Omental fat pad (tissue), 4 donors: ENCODE results near the gene ADGRG4. TPM values are rescaled to one million over a fixed set of nuclear protein-coding genes. Genes with fewer than 3 reads are reported as not detected.
"Not testable (repeated sequence)": the region's sequence is repeated elsewhere in the genome, so short reads cannot be mapped to it uniquely, and the experiment has no call there.

Source experiments
- ATAC-seq: fragments of 150-250 bp; one replicate; pipeline ENCODE4 v1.9.1; 2016; ENCODE audit warnings: mild to moderate bottlenecking, moderate library complexity; ENCODE audit not compliant: low FRiP score
- DNase-seq: peaks from one replicate; pipeline ENCODE4 v3.0.0-alpha.2; 2019; ENCODE audit warnings: low spot score
- total RNA-seq, 4 donors: library from RNA; depleted of rRNA; stranded (reverse); fragments of >200 nt; gene quantifications; one replicate each; pipeline ENCODE4 v1.1.0, GENCODE V29; 2016
- TF ChIP-seq, protein P1 (sequence below), 3 donors: fragments of 450-650 bp; IDR thresholded peaks; one replicate each; pipeline ENCODE4 v1.5.1; 2016 to 2017; ENCODE audit warnings: antibody characterized with exemption in 3 of 3, mild to moderate bottlenecking in 3 of 3, moderate library complexity in 2 of 3

The ADGRG4 gene
- total RNA-seq, 4 donors from 2014 or later, result under 0.01 to 0.38 (median 0.13) TPM

DNA sequence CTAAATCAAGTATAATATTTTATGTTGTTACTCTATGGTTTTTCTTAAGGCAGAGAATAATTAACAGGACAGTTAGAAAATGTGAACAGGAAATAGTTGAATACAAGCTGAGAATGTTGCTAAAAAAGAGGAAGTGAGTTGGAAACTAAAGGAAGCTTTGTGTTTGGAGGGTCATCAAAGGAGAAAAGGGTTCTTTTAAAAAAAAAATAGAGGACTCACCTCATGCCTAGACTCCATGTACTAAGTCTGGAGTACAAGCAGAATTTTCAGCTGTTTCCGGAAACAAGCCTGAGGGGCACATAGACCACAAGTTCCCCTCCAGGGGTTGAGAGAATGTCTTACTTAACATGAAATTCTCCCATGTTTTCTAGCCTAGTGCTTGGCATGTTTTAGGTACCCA, 29.5 kb upstream of the ADGRG4 start:
- ATAC-seq, result no peak
- DNase-seq, result no peak
- TF ChIP-seq, protein P1, sequence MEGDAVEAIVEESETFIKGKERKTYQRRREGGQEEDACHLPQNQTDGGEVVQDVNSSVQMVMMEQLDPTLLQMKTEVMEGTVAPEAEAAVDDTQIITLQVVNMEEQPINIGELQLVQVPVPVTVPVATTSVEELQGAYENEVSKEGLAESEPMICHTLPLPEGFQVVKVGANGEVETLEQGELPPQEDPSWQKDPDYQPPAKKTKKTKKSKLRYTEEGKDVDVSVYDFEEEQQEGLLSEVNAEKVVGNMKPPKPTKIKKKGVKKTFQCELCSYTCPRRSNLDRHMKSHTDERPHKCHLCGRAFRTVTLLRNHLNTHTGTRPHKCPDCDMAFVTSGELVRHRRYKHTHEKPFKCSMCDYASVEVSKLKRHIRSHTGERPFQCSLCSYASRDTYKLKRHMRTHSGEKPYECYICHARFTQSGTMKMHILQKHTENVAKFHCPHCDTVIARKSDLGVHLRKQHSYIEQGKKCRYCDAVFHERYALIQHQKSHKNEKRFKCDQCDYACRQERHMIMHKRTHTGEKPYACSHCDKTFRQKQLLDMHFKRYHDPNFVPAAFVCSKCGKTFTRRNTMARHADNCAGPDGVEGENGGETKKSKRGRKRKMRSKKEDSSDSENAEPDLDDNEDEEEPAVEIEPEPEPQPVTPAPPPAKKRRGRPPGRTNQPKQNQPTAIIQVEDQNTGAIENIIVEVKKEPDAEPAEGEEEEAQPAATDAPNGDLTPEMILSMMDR (IDR thresholded peaks at IDR 0.05), result no peak

DNA sequence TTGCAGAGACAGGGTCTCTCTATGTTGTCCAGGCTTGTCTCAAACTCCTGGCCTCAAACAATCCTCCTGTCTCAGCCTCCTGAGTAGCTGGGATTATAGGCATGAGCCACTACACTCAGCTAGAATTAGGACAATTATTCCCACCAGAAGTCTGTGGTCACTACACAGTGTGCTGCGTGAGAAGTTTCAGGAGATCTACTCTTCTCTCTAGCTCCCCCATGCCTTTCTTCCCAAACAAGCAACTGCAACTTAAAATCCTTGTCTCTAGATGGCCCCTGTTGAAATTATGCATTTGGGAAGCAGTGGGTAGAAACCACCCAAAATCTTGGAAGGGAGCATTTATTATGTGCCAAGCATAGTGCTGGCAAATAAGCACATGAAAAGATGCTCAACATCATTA, 28.4 kb upstream of the ADGRG4 start:
- TF ChIP-seq, protein P1 (IDR thresholded peaks at IDR 0.05), result no peak
- DNase-seq, result no peak
- no peak for ATAC-seq

DNA sequence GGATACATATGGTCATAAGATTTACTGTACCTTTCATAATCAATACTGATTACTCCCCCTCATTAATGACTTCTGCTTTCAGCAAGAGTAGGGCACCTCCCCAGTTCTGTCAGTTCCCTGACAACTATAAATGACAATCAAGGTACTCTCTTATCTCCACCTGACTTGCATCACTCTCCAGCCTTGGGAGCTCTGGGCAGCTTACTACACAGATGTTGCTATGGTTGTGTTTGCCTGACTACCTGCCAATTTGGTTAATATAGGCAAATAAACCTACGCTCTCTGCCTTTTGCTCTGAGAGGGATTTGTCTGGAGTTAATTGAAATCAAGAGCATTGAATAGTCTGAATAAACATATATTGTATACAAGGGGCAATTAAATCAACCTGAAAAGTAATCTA, 26.8 kb upstream of the ADGRG4 start:
- DNase-seq (no peak), ATAC-seq (no peak)
- TF ChIP-seq, protein P1 (IDR thresholded peaks at IDR 0.05), result no peak

DNA sequence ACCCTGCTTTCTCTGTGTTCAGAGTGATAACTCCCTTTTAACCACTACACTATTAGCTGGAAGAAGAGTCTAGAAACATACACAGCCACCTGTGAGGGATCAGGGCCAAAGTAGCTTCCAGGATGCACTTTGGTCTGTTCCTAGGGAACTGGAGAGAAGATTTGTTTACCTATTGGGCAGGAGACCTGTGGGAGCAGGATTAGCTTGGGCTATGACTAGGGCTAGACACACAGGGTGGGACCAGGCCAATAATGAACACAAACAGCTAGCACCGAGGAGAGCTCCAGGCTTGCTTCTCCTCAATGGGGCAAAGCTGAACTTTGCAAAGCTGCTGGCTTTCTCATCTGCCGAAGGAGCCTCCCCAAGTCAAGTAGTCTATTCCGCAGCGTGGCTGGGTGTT, 25.2 kb upstream of the ADGRG4 start:
- ATAC-seq (no peak), DNase-seq (no peak)
- TF ChIP-seq, protein P1 (IDR thresholded peaks at IDR 0.05), result no peak

DNA sequence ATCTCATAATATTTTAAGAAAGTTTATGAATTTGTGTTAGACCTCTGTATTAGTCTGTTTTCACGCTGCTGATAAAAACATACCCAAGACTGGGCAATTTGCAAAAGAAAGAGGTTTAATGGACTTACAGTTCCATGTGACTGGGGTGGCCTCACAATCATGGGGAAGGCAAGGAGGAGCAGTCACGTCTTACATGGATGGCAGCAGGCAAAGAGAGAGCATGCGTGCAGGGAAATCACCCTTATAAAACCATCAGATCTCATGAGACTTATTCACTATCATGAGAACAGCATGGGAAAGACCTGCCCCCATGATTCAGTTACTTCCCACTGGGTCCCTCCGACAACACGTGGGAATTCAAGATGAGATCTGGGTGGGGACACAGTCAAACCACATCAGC, 14.4 kb upstream of the ADGRG4 start:
- ATAC-seq, DNase-seq: not testable (repeated sequence)

DNA sequence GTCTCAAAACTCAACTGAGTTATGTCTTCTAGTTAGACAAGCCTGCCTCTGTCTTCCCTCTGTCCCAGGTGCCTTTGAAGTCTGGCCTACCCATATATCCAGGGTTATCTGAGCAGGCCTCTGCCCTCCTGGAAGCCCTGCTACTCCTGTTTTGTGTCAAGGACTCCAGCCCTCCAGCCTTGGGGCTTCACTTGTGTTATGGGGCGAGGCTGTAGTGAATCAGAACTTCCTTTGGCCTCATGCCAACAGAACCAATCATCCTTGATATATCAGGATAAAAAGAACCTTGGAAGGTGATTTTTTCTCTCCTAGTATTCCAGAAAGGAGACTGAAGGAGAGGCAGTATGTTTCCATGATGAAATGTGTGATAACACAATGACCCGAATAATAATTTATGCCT, 8.9 kb upstream of the ADGRG4 start:
- TF ChIP-seq, protein P1 (IDR thresholded peaks at IDR 0.05), result no peak
- DNase-seq (no peak), ATAC-seq (no peak)

DNA sequence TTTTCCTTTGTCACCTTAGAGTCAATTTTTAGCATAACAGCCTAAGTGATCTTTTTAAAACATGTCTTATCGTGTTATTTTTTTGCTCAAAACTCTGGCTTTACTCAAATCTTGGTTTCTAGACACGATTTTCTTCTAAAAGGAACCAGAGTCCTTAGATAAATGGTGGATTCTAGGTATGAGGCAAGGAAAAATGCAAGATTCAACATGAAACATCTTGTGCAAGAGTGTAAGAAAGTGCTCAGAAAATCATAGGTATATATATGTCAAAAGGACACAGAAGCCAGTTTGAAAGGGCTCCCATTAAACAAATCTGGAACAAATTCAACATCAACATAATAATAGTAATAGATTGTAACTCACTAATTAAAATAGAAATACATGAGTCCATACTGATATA, 8.1 kb upstream of the ADGRG4 start:
- ATAC-seq (no peak), DNase-seq (no peak)
- TF ChIP-seq, protein P1 (IDR thresholded peaks at IDR 0.05), result no peak

DNA sequence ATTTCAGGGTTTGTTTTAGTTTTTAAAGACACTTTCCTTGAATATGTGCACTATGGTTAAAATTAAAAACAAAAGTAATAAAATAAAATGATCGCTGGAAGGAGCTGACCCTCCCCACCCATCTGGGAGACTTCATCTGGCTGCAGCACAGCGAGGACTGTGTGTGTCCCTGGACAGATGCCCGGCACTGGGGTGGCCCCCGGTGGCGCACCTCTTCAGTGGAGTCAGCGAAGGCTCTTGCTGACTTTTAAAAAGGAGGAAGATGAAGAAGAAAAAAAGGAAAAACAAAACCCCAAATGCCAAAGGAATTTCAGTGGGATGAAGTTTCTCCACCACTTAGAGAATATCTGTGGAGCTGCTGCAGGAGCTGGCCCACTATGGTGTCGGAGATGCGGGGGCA, 5.4 kb upstream of the ADGRG4 start:
- TF ChIP-seq, protein P1 (IDR thresholded peaks at IDR 0.05), result no peak
- DNase-seq (no peak), ATAC-seq (no peak)
